Smooth muscle cell (in vitro differentiated cells): ENCODE data around the gene RAB40C. TPM values are rescaled to one million over a fixed set of nuclear protein-coding genes. Genes with fewer than 3 reads are reported as not detected.

ENCODE experiments used
- DNase-seq: peaks from one replicate; lab custom pipeline; 2025; ENCODE audit not compliant: unreplicated experiment; lab: John Stamatoyannopoulos, UW
- H2AFZ ChIP-seq: fragments of 200-600 bp; sonication (generic); 2 replicates; pipeline ENCODE4 v1.6.0; 2016; ENCODE audit warnings: antibody characterized with exemption, low read depth, mild to moderate bottlenecking
- H3F3A ChIP-seq: fragments of 200-600 bp; sonication (generic); 2 replicates; pipeline ENCODE4 v1.6.0; 2017; ENCODE audit warnings: antibody characterized with exemption, low read depth
- H3K27ac ChIP-seq: fragments of 200-600 bp; sonication (generic); 2 replicates; pipeline ENCODE4 v1.5.1; 2016; ENCODE audit warnings: low read depth, mild to moderate bottlenecking
- H3K27me3 ChIP-seq: fragments of 200-600 bp; sonication (generic); 2 replicates; pipeline ENCODE4 v1.6.1; 2016; ENCODE audit warnings: low read depth, mild to moderate bottlenecking
- H3K36me3 ChIP-seq: fragments of 200-600 bp; sonication (generic); 2 replicates; pipeline ENCODE4 v1.5.1; 2016; ENCODE audit warnings: low read depth
- H3K4me1 ChIP-seq: fragments of 200-600 bp; sonication (generic); 2 replicates; pipeline ENCODE4 v1.5.1; 2016; ENCODE audit warnings: low read depth
- H3K4me2 ChIP-seq: fragments of 200-600 bp; sonication (generic); 2 replicates; pipeline ENCODE4 v1.6.0; 2016; ENCODE audit warnings: mild to moderate bottlenecking
- H3K4me3 ChIP-seq: fragments of 200-600 bp; sonication (generic); 2 replicates; pipeline ENCODE4 v1.5.1; 2016; ENCODE audit warnings: mild to moderate bottlenecking
- H3K79me2 ChIP-seq: fragments of 200-600 bp; sonication (generic); 2 replicates; pipeline ENCODE4 v1.6.0; 2016; ENCODE audit warnings: low read depth, mild to moderate bottlenecking
- H3K9ac ChIP-seq: fragments of 200-600 bp; sonication (generic); 2 replicates; pipeline ENCODE4 v1.6.0; 2016; ENCODE audit warnings: low read depth
- H3K9me3 ChIP-seq: fragments of 200-600 bp; sonication (generic); replicated peaks from 2 replicates; pipeline ENCODE4 v1.5.1; 2016; ENCODE audit warnings: low read depth
- H4K20me1 ChIP-seq: fragments of 200-600 bp; sonication (generic); 2 replicates; pipeline ENCODE4 v1.6.0; 2016; ENCODE audit warnings: low read depth
- WGBS: methylation state at CpG from one replicate; pipeline ENCODE4 v1.1.7; 2016; ENCODE audit warnings: low lambda C conversion rate; 5-methylcytosine and 5-hydroxymethylcytosine counted together
- polyA plus RNA-seq: library from polyadenylated mRNA; unstranded; fragments of >200 nt; fragmentation: Nextera tagmentation; extraction: Ambion mirVana; gene quantifications from 2 replicates; pipeline ENCODE4 v1.2.1, GENCODE V29; 2016
- total RNA-seq: library from RNA; depleted of rRNA; stranded (reverse); fragments of >200 nt; gene quantifications from 2 replicates; pipeline ENCODE4 v1.2.3, GENCODE V29; 2014
- TF ChIP-seq, protein P1 (sequence below): fragments of 200-600 bp; sonication (generic); IDR thresholded peaks from 2 replicates; pipeline ENCODE4 v1.5.1; 2017; ENCODE audit warnings: borderline replicate concordance, mild to moderate bottlenecking, antibody characterized with exemption; ENCODE audit not compliant: insufficient read depth, poor library complexity, severe bottlenecking

Gene RAB40C
- total and polyA plus RNA-seq, 2 experiments from 2014 or later = 21.2 to 28.3 TPM

DNA sequence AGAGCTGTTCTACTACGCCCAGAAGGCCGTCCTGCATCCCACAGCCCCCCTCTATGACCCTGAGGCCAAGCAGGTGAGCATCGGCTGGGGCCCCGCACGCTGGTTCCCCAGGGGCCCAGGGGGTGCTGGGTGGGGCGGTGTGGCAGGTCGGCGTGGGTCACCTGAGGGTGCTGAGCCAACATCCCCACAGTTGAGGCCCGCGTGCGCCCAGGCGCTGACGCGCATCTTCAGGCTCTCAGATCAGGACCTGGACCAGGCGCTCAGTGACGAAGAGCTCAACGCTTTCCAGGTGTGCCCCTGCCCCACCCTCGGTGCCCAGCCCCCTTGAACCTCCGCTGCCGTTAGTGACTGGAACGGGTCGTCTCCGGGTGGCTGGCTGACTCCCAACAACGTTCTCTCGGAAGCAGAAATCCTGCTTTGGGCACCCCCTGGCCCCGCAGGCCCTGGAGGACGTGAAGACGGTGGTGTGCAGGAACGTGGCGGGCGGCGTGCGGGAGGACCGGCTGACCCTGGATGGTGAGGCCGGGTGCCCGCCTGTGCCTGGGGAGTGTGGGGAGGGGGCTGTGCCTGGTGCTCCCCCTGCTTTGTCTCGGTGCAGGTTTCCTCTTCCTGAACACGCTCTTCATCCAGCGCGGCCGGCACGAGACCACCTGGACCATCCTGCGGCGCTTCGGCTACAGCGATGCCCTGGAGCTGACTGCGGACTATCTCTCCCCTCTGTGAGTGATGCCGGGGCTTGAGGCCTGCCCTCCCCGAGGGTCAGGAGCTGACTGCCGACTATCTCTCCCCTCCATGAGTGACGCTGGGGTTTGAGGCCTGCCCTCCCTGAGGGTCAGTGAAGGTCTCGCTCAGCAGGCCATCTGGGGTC, 80.9 kb downstream of the RAB40C start:
- DNase-seq = no peak
- H3K36me3 ChIP-seq = no peaks in the 10 kb centered on the region
- no peaks in the 10 kb centered on the region for H3K27me3 ChIP-seq
- H4K20me1 ChIP-seq = peaks cover 35% of the 10 kb centered on the region
- no peak overlapping the region for H3K27ac ChIP-seq
- no peak overlapping the region for H2AFZ ChIP-seq
- 96% methylated on average over 52 of the region's 52 CpGs for WGBS
- H3K4me3 ChIP-seq = no peak overlapping the region
- H3K9ac ChIP-seq = no peak overlapping the region
- H3F3A ChIP-seq = peaks cover 4% of the 10 kb centered on the region
- no peak overlapping the region for H3K4me2 ChIP-seq
- H3K79me2 ChIP-seq = peaks cover 22% of the 10 kb centered on the region
- peaks cover 11% of the 10 kb centered on the region for H3K4me1 ChIP-seq
- no peaks in the 10 kb centered on the region for H3K9me3 ChIP-seq
- TF ChIP-seq, protein P1, sequence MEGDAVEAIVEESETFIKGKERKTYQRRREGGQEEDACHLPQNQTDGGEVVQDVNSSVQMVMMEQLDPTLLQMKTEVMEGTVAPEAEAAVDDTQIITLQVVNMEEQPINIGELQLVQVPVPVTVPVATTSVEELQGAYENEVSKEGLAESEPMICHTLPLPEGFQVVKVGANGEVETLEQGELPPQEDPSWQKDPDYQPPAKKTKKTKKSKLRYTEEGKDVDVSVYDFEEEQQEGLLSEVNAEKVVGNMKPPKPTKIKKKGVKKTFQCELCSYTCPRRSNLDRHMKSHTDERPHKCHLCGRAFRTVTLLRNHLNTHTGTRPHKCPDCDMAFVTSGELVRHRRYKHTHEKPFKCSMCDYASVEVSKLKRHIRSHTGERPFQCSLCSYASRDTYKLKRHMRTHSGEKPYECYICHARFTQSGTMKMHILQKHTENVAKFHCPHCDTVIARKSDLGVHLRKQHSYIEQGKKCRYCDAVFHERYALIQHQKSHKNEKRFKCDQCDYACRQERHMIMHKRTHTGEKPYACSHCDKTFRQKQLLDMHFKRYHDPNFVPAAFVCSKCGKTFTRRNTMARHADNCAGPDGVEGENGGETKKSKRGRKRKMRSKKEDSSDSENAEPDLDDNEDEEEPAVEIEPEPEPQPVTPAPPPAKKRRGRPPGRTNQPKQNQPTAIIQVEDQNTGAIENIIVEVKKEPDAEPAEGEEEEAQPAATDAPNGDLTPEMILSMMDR = no peak

- Histone ChIP-seq H3K4me1 (peaks cover 11% of the 10 kb centered on the region), H3K4me2 (no peak overlapping the region), H3K9ac (no peak overlapping the region), H3K9me3 (no peaks in the 10 kb centered on the region), H2AFZ (no peak overlapping the region), H3K4me3 (no peak overlapping the region), H3K27me3 (no peaks in the 10 kb centered on the region), H3K36me3 (no peaks in the 10 kb centered on the region), H3K27ac (no peak overlapping the region), H4K20me1 (peaks cover 35% of the 10 kb centered on the region), H3F3A (peaks cover 4% of the 10 kb centered on the region), H3K79me2 (peaks cover 22% of the 10 kb centered on the region)
- 97% methylated on average over 22 of the region's 40 CpGs for WGBS
- TF ChIP-seq, protein P1 = no peak
- no peak for DNase-seq
Measured at GRCh38 chr16:671353-672131, 81.7 kb downstream of the RAB40C start.

DNA sequence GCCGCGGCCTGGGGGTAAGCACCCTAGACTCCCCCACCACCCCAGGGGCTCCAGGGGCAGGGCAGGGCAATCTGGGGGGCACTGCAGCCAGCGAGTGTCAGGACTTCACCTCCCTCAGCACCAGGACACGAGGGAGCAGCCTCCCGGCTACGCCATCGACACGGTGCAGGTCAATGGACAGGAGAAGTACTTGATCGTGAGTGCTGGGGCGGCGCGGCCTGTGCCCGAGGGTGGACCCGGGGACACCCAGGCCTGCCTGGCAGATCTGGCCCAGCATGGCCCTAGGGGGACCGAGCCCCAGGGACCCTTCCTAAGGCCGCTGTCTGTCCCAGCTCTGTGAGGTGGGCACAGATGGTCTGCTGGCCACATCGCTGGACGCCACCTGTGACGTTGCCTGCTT, 82.5 kb downstream of the RAB40C start:
- peaks cover 4% of the 10 kb centered on the region for H3F3A ChIP-seq
- no peaks in the 10 kb centered on the region for H3K9me3 ChIP-seq
- no peaks in the 10 kb centered on the region for H3K36me3 ChIP-seq
- H4K20me1 ChIP-seq = peaks cover 35% of the 10 kb centered on the region
- H3K4me3 ChIP-seq = no peak overlapping the region
- TF ChIP-seq, protein P1 = no peak
- H3K27ac ChIP-seq = no peak overlapping the region
- H3K27me3 ChIP-seq = no peaks in the 10 kb centered on the region
- DNase-seq = no peak
- WGBS = 98% methylated on average over 19 of the region's 19 CpGs
- peaks cover 22% of the 10 kb centered on the region for H3K79me2 ChIP-seq
- H3K4me2 ChIP-seq = no peak overlapping the region
- no peak overlapping the region for H2AFZ ChIP-seq
- peaks cover 11% of the 10 kb centered on the region for H3K4me1 ChIP-seq
- H3K9ac ChIP-seq = no peak overlapping the region
